Liver (tissue), 9 donors: ENCODE results near the gene TSHR. TPM values are rescaled to one million over a fixed set of nuclear protein-coding genes. Genes with fewer than 3 reads are reported as not detected.

Experiments
- DNase-seq: peaks from one replicate; pipeline ENCODE4 v3.0.0-alpha.2; 2017; ENCODE audit warnings: low spot score
- H3K27ac ChIP-seq, 2 donors: one replicate each; pipeline ENCODE4 v1.7.0; 2013; ENCODE audit warnings: inconsistent platforms in 2 of 2, low read length in 2 of 2, control low read depth in 1 of 2, low read depth in 1 of 2, mild to moderate bottlenecking in 1 of 2
- H3K27me3 ChIP-seq, 4 donors: one replicate each; pipeline versions ENCODE4 v1.6.1 to v1.7.0; 2013; ENCODE audit warnings: low read length in 3 of 4, inconsistent platforms in 1 of 4, mild to moderate bottlenecking in 1 of 4, moderate library complexity in 1 of 4; ENCODE audit not compliant: control insufficient read depth in 4 of 4, insufficient read depth in 4 of 4
- H3K36me3 ChIP-seq, 4 donors: one replicate each; pipeline versions ENCODE4 v1.6.1 to v1.7.0; 2013; ENCODE audit warnings: low read length in 3 of 4, mild to moderate bottlenecking in 3 of 4, low read depth in 1 of 4, moderate library complexity in 1 of 4; ENCODE audit not compliant: control insufficient read depth in 4 of 4, insufficient read depth in 3 of 4
- H3K4me1 ChIP-seq, 4 donors: one replicate each; pipeline versions ENCODE4 v1.6.1 to v1.7.0; 2013; ENCODE audit warnings: low read length in 3 of 4, mild to moderate bottlenecking in 3 of 4, moderate library complexity in 1 of 4; ENCODE audit not compliant: control insufficient read depth in 4 of 4, insufficient read depth in 4 of 4
- H3K4me3 ChIP-seq, 3 donors: one replicate each; pipeline versions ENCODE4 v1.6.1 to v1.7.0; 2013; ENCODE audit warnings: low read length in 3 of 3, control low read depth in 1 of 3, low read depth in 1 of 3, mild to moderate bottlenecking in 1 of 3
- H3K9ac ChIP-seq, 2 donors: one replicate each; pipeline ENCODE4 v1.7.0; 2013; ENCODE audit warnings: low read length in 2 of 2, mild to moderate bottlenecking in 2 of 2, moderate library complexity in 2 of 2, control low read depth in 1 of 2, low read depth in 1 of 2
- H3K9me3 ChIP-seq, 4 donors: one replicate each; pipeline versions ENCODE4 v1.6.1 to v1.7.0; 2013; ENCODE audit warnings: low read length in 3 of 4; ENCODE audit not compliant: control insufficient read depth in 4 of 4
- ATF3 ChIP-seq: IDR thresholded peaks from 2 replicates; pipeline ENCODE4 v1.6.1; 2016; ENCODE audit warnings: antibody characterized with exemption
- CTCF ChIP-seq: fragments of 150-350 bp; IDR thresholded peaks from 2 replicates; pipeline ENCODE4 v1.5.1; 2017; ENCODE audit warnings: improper control_type of control experiment, low read depth, low read length; ENCODE audit not compliant: missing input control
- EGR1 ChIP-seq, 2 donors: IDR thresholded peaks; 2 replicates each; pipeline ENCODE4 v1.6.1; 2016 to 2018; ENCODE audit warnings: antibody characterized with exemption in 2 of 2, low read depth in 2 of 2
- FOXA1 ChIP-seq: IDR thresholded peaks from 2 replicates; pipeline ENCODE4 v1.6.1; 2016; ENCODE audit warnings: antibody characterized with exemption
- HNF4A ChIP-seq, 2 donors: conservative IDR thresholded peaks; 2 replicates each; pipeline ENCODE4 v1.6.1; 2016; ENCODE audit warnings: antibody characterized with exemption in 2 of 2, mild to moderate bottlenecking in 2 of 2
- JUND ChIP-seq, 2 donors: IDR thresholded peaks; 2 replicates each; pipeline ENCODE4 v1.6.1; 2016; ENCODE audit warnings: antibody characterized with exemption in 2 of 2
- RAD21 ChIP-seq, 2 donors: IDR thresholded peaks; 2 replicates each; pipeline ENCODE4 v1.6.1; 2016; ENCODE audit warnings: antibody characterized with exemption in 2 of 2, mild to moderate bottlenecking in 2 of 2
- REST ChIP-seq: IDR thresholded peaks from 2 replicates; pipeline ENCODE4 v1.6.1; 2016; ENCODE audit warnings: antibody characterized with exemption, mild to moderate bottlenecking
- RXRA ChIP-seq, 2 donors: IDR thresholded peaks; 2 replicates each; pipeline ENCODE4 v1.6.1; 2017 to 2018; ENCODE audit warnings: antibody characterized with exemption in 2 of 2, mild to moderate bottlenecking in 1 of 2
- SP1 ChIP-seq: IDR thresholded peaks from 2 replicates; pipeline ENCODE4 v1.6.1; 2018; ENCODE audit warnings: antibody characterized with exemption, mild to moderate bottlenecking
- TAF1 ChIP-seq: conservative IDR thresholded peaks from 2 replicates; pipeline ENCODE4 v1.6.1; 2016; ENCODE audit warnings: antibody characterized with exemption, mild to moderate bottlenecking
- YY1 ChIP-seq: IDR thresholded peaks from 2 replicates; pipeline ENCODE4 v1.6.1; 2016; ENCODE audit warnings: antibody characterized with exemption, mild to moderate bottlenecking
- ZBTB33 ChIP-seq: IDR thresholded peaks from 2 replicates; pipeline ENCODE4 v1.6.1; 2016; ENCODE audit warnings: antibody characterized with exemption
- WGBS: extraction: QIAGEN DNeasy Blood & Tissue Kit; methylation state at CpG from one replicate; pipeline ENCODE4 v1.1.7; 2013; 5-methylcytosine and 5-hydroxymethylcytosine counted together
- polyA plus RNA-seq, 2 donors: library from polyadenylated mRNA; stranded (reverse) in 1 of 2; unstranded in 1 of 2; fragments of 200-250 nt in 1 of 2; fragments of >200 nt in 1 of 2; fragmentation: Nextera tagmentation in 1 of 2; extraction: Ambion mirVana in 1 of 2; gene quantifications; one replicate each; pipeline versions ENCODE4 v1.2.1 to v1.2.3, GENCODE V29; 2013 to 2015
- total RNA-seq, 2 donors: library from RNA; depleted of rRNA; stranded (reverse); fragments of >200 nt; gene quantifications; one replicate each; pipeline ENCODE4 v1.2.3, GENCODE V29; 2014
- donor health status: healthy.
- donor health status: healthy.
- donor health status: healthy.
- donor health status: healthy.
- donor health status: healthy.

TSHR gene
- total and polyA plus RNA-seq, 4 donors: 0.08 to 3.2 TPM; not detected in 2

GRCh38 chr14:80946187-80946586 lies 9.2 kb upstream of the TSHR start:
- Histone ChIP-seq H3K36me3 (no peaks in the 10 kb centered on the region), H3K9me3 (no peaks in the 10 kb centered on the region), H3K27me3 (no peaks in the 10 kb centered on the region), H3K4me1 (peaks cover 1 to 17% (median 11%) of the 10 kb centered on the region in 4 donors), H3K27ac (no peak overlapping the region), H3K9ac (no peak overlapping the region), H3K4me3 (no peak overlapping the region)
- WGBS: 92% methylated on average over 1 of the region's 1 CpG
- TF ChIP-seq YY1 (no peak), ZBTB33 (no peak), FOXA1 (no peak)
- no peak for DNase-seq

- Histone ChIP-seq H3K9ac (no peak overlapping the region), H3K9me3 (no peaks in the 10 kb centered on the region), H3K27me3 (no peaks in the 10 kb centered on the region), H3K36me3 (no peaks in the 10 kb centered on the region), H3K4me1 (peaks cover 1 to 14% (median 10%) of the 10 kb centered on the region in 4 donors), H3K27ac (no peak overlapping the region), H3K4me3 (no peak overlapping the region)
- TF ChIP-seq RAD21 (IDR thresholded peaks at IDR 0.05) (no peak), REST (no peak), JUND (IDR thresholded peaks at IDR 0.05) (no peak), YY1 (no peak), TAF1 (no peak), CTCF (no peak), RXRA (IDR thresholded peaks at IDR 0.05) (no peak), HNF4A (conservative IDR thresholded peaks at IDR 0.05) (no peak), FOXA1 (no peak), SP1 (no peak)
- DNase-seq: no peak
- 80% methylated on average over 4 of the region's 4 CpGs for WGBS
Measured at GRCh38 chr14:80946797-80947196, 8.6 kb upstream of the TSHR start.

- 0% methylated on average over 1 of the region's 1 CpG for WGBS
- H3K27me3 ChIP-seq: no peaks in the 10 kb centered on the region
- no peak for TF ChIP-seq EGR1 (IDR thresholded peaks at IDR 0.05; ENCODE audit: low read depth in 2 of 2)
- peak; percentile 15 for TF ChIP-seq YY1
- no peak for TF ChIP-seq ATF3
- no peak for TF ChIP-seq REST
- TF ChIP-seq HNF4A (conservative IDR thresholded peaks at IDR 0.05): peak in 1 of 2 donors; percentile 19
- no peak for TF ChIP-seq FOXA1
- no peak for TF ChIP-seq SP1
- TF ChIP-seq RXRA (IDR thresholded peaks at IDR 0.05): peak; percentile 13 to 21
- no peak overlapping the region for H3K9ac ChIP-seq
- H3K4me3 ChIP-seq: no peak overlapping the region
- H3K9me3 ChIP-seq: no peaks in the 10 kb centered on the region
- no peak overlapping the region for H3K27ac ChIP-seq
- H3K4me1 ChIP-seq: peaks cover 0 to 12% (median 7%) of the 10 kb centered on the region in 4 donors
- no peaks in the 10 kb centered on the region for H3K36me3 ChIP-seq
- no peak for DNase-seq
Measured at GRCh38 chr14:80948291-80948690, 7.1 kb upstream of the TSHR start.
